Measurements from ENCODE around the gene CDK15. TPM values are rescaled to one million over a fixed set of nuclear protein-coding genes. Genes with fewer than 3 reads are reported as not detected.

Gene CDK15
- total and polyA plus RNA-seq, 11 donors, result 0.07 to 0.50 (median 0.18) TPM; not detected in 3

- no peaks in the 10 kb centered on the region for H3K36me3 ChIP-seq
- DNase-seq, result no peak
- no peaks in the 10 kb centered on the region for H3K9me3 ChIP-seq
- peaks cover 0 to 14% (median 0%) of the 10 kb centered on the region in 9 donors for H3K27me3 ChIP-seq
- H3K27ac ChIP-seq, result no peak overlapping the region
- intact Hi-C loops (cut with DNase I), result no loop called here
- no peak for TF ChIP-seq POLR2A (IDR thresholded peaks at IDR 0.05)
- no peak for TF ChIP-seq CTCF (IDR thresholded peaks at IDR 0.05)
- no peak overlapping the region for H3K4me3 ChIP-seq
- ATAC-seq, result no peak
- H3K4me1 ChIP-seq, result no peaks in the 10 kb centered on the region
- 70 to 83% (median 77%) methylated on average over 8 of the region's 8 CpGs for WGBS, 4 donors
Measured at GRCh38 chr2:201928363-201928762, 122.0 kb downstream of the CDK15 start.

- WGBS, 4 donors, result 79 to 95% (median 86%) methylated on average over 3 of the region's 3 CpGs
- intact Hi-C loops (cut with DNase I), result no loop called here
- no peaks in the 10 kb centered on the region for H3K4me1 ChIP-seq
- no peak for DNase-seq
- H3K27me3 ChIP-seq, result peaks cover 0 to 23% (median 0%) of the 10 kb centered on the region in 9 donors
- TF ChIP-seq CTCF (IDR thresholded peaks at IDR 0.05) (no peak), POLR2A (IDR thresholded peaks at IDR 0.05) (no peak)
- H3K4me3 ChIP-seq, result no peak overlapping the region
- H3K27ac ChIP-seq, result no peak overlapping the region
- ATAC-seq, result no peak
- H3K9me3 ChIP-seq, result no peaks in the 10 kb centered on the region
- no peaks in the 10 kb centered on the region for H3K36me3 ChIP-seq
Measured at GRCh38 chr2:201929281-201930026, 123.1 kb downstream of the CDK15 start.

- no peak for TF ChIP-seq POLR2A (IDR thresholded peaks at IDR 0.05)
- TF ChIP-seq CTCF (IDR thresholded peaks at IDR 0.05), result no peak
- intact Hi-C loops (cut with DNase I), result no loop called here
- DNase-seq, result no peak
Measured at GRCh38 chr2:201930043-201930442, 123.7 kb downstream of the CDK15 start.

GRCh38 chr2:201930831-201931230, 124.5 kb downstream of the CDK15 start:
- intact Hi-C loops (cut with DNase I), result no loop called here
- Histone ChIP-seq H3K27ac (no peak overlapping the region), H3K4me1 (no peaks in the 10 kb centered on the region), H3K4me3 (no peak overlapping the region), H3K36me3 (no peaks in the 10 kb centered on the region), H3K9me3 (peaks cover 0 to 7% (median 0%) of the 10 kb centered on the region in 12 donors), H3K27me3 (peaks cover 0 to 14% (median 0%) of the 10 kb centered on the region in 9 donors)
- ATAC-seq, result no peak
- DNase-seq, result no peak
- TF ChIP-seq CTCF (IDR thresholded peaks at IDR 0.05) (no peak), POLR2A (IDR thresholded peaks at IDR 0.05) (no peak)

More at GRCh38 chr2:201930043-201930442, 123.7 kb downstream of the CDK15 start:
- Histone ChIP-seq H3K4me1 (no peaks in the 10 kb centered on the region), H3K36me3 (no peaks in the 10 kb centered on the region), H3K27me3 (peaks cover 0 to 18% (median 0%) of the 10 kb centered on the region in 9 donors), H3K27ac (no peak overlapping the region), H3K9me3 (peaks cover 0 to 3% (median 0%) of the 10 kb centered on the region in 12 donors), H3K4me3 (no peak overlapping the region)
- 76 to 84% (median 83%) methylated on average over 4 of the region's 4 CpGs for WGBS, 4 donors
- no peak for ATAC-seq
